Measurements from ENCODE around the gene SLCO2A1.

- TF ChIP-seq ELF4 (IDR thresholded peaks at IDR 0.05), result no peak
- TF ChIP-seq BHLHE40 (IDR thresholded peaks at IDR 0.05; ENCODE audit: borderline replicate concordance), result no peak
- TF ChIP-seq ZNF384 (IDR thresholded peaks at IDR 0.05), result no peak
- TF ChIP-seq NFRKB (IDR thresholded peaks at IDR 0.05), result no peak
- no peak for TF ChIP-seq FOXK2 (IDR thresholded peaks at IDR 0.05)
- no peak for TF ChIP-seq HDGF (IDR thresholded peaks at IDR 0.05; ENCODE audit: borderline replicate concordance)
- TF ChIP-seq SUZ12 (IDR thresholded peaks at IDR 0.05), result no peak
- TF ChIP-seq SP1 (IDR thresholded peaks at IDR 0.05), result no peak
Observed at GRCh38 chr3:133883641-133884040, 146.1 kb downstream of the SLCO2A1 start.

Measured in HEK293T (cell line).